Mononuclear cell (primary cell): ENCODE results near the gene SHMT2. TPM values are rescaled to one million over a fixed set of nuclear protein-coding genes. Genes with fewer than 3 reads are reported as not detected.

Experiments used
- H3K27me3 ChIP-seq: 2 replicates; pipeline ENCODE4 v1.6.0; 2011; ENCODE audit warnings: low read length, control low read depth; ENCODE audit not compliant: insufficient read depth
- H3K4me1 ChIP-seq: 2 replicates; pipeline ENCODE4 v1.5.1; 2011; ENCODE audit warnings: mild to moderate bottlenecking, low read length, control low read depth; ENCODE audit not compliant: insufficient read depth
- H3K4me3 ChIP-seq: 2 replicates; pipeline ENCODE4 v1.5.1; 2011; ENCODE audit warnings: mild to moderate bottlenecking, low read length, moderate library complexity
- H3K9me3 ChIP-seq: 2 replicates; pipeline ENCODE4 v1.5.1; 2011; ENCODE audit warnings: low read depth, mild to moderate bottlenecking, control low read depth, low read length
- total RNA-seq: library from RNA; depleted of rRNA; stranded (reverse); fragments of >200 nt; gene quantifications from one replicate; pipeline ENCODE4 v1.2.3, GENCODE V29; 2012

Gene SHMT2
- total RNA-seq: 50.6 TPM

DNA sequence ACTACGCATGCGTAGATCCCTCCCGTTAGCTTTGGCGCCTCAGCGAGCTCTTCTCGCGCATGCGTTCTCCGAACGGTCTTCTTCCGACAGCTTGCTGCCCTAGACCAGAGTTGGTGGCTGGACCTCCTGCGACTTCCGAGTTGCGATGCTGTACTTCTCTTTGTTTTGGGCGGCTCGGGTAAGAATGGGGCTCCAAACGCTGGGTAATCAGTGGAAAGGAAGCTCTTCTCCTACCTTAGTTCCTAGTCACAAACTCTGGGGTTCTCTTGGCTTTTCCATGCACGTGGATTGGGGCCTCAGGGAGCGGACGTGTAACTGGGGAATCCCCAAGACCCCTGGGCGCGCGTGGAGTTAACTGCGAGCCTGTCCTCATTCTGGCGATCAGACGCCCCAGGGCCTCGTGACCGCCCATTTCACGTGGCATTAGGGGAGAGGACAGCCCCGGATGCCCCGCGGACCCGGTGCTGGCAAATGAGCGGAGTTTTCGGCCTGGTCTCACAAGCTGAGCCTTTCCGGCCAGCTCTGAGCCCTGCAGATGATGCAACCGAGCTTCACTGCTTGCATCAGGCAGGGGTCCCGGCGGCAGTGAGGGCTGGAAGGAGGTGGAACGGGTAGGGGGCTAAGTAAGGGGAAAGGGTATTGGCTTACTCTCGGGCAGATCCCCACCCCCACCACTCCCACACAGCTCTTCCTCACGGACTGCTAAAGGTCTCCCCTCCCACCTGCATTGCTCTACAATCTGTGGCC lies at the start of gene SHMT2:
Gene SHMT2 (plus strand): TSS at position 78 of the 747 bp plus-strand sequence. CDS start 68 bp downstream, at position 146.
- no peaks in the 10 kb centered on the region for H3K9me3 ChIP-seq
- peaks cover 63% of the 10 kb centered on the region for H3K4me1 ChIP-seq
- peaks cover 28% of the 10 kb centered on the region for H3K27me3 ChIP-seq
- H3K4me3 ChIP-seq: peak within 1 kb of the TSS; percentile 55

DNA sequence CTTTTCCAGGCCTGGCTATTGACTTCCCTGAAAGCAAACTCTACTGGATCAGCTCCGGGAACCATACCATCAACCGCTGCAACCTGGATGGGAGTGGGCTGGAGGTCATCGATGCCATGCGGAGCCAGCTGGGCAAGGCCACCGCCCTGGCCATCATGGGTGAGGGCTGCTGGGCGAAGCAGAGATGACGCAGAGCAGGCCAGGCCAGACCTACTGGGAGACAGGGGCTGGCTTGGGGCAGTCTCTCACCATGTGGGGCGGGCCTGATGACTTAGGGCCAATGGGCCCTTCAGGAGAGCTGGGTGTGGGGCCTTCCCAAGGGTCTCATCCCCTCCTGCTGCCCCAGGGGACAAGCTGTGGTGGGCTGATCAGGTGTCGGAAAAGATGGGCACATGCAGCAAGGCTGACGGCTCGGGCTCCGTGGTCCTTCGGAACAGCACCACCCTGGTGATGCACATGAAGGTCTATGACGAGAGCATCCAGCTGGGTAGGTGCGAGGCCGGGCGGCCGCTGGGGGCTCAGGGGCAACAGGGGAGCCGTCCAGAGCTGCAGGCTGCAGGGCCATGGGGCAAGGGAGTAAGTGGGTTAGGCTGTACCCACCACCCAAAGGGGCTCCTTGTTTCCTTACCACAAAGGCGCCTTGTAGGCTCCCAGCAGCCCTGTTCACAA lies 49.1 kb upstream of the SHMT2 start:
- Histone ChIP-seq H3K27me3 (no peaks in the 10 kb centered on the region), H3K4me3 (no peak overlapping the region), H3K4me1 (no peaks in the 10 kb centered on the region), H3K9me3 (no peaks in the 10 kb centered on the region)

DNA sequence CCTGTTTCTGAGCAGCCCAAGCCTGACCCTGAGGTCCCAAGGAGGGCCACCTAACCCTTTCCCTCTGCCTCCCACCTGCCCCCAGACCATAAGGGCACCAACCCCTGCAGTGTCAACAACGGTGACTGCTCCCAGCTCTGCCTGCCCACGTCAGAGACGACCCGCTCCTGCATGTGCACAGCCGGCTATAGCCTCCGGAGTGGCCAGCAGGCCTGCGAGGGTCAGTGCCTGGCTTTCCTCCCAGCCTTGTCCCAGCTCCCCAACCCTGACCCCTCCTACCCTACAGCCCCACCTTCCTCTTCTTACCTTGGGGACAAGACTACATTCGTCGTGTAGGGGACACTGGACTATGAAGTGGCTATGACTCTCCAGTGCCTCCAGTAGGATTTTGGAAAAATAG lies 48.4 kb upstream of the SHMT2 start:
- Histone ChIP-seq H3K9me3 (no peaks in the 10 kb centered on the region), H3K4me3 (no peak overlapping the region), H3K27me3 (no peaks in the 10 kb centered on the region), H3K4me1 (no peaks in the 10 kb centered on the region)

DNA sequence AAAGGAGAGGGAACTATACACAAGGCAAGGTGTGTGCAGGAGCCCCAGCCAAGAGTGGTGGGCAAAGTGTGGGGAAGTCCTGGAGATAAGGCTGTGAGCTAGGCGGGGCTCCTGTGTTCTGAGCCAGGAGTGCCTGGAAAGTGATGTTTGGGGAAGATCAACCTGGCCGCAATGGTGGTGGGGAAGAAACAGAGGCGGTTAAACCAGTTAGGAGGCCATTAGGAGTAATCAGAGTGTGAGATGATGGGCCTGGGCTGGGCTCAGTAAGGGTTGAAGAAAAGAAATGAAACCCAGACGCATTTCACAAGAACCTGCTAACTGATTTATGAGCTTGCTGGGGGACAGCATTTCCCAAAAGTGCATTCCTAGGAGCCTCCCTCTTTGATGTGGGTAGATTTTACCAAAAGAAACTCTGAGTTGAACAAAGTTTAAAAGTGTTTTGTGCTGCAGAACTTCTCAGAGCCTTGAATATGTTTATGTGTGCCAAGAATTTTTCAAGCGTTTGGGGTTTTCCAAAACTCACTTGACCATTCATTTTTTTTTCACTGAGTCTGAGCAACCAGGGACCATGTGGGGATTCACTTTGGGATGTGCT lies 47.9 kb upstream of the SHMT2 start:
- Histone ChIP-seq H3K4me1 (no peaks in the 10 kb centered on the region), H3K27me3 (no peaks in the 10 kb centered on the region), H3K4me3 (no peak overlapping the region), H3K9me3 (no peaks in the 10 kb centered on the region)

DNA sequence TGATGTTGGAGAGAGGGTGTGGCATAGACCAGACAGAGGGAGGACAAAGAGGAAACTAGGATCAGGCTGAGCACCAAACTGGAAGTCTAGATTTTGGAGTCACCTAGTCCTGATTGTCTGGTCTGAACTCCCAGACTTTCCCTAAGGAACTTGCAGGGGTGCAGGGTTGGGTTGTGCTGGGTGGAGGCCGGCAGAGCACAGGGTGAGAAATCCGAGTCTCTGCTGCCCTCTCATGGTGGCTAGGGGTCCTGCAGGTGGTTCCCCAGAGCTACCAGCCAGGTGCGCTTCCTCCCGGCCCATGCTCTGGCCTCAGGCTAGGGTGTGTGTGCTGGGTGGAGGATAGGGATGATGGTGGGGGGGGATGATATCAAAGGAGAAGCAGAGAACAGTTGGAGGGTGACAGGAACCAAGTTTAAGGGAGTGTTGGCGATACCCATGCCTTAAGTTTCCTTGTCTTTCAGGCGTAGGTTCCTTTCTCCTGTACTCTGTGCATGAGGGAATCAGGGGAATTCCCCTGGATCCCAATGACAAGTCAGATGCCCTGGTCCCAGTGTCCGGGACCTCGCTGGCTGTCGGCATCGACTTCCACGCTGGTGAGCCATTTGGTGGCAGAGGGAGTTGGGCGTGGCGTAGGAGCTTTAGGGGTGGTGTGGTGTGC lies 46.5 kb upstream of the SHMT2 start:
- Histone ChIP-seq H3K4me3 (no peak overlapping the region), H3K9me3 (no peaks in the 10 kb centered on the region), H3K27me3 (no peaks in the 10 kb centered on the region), H3K4me1 (no peaks in the 10 kb centered on the region)

DNA sequence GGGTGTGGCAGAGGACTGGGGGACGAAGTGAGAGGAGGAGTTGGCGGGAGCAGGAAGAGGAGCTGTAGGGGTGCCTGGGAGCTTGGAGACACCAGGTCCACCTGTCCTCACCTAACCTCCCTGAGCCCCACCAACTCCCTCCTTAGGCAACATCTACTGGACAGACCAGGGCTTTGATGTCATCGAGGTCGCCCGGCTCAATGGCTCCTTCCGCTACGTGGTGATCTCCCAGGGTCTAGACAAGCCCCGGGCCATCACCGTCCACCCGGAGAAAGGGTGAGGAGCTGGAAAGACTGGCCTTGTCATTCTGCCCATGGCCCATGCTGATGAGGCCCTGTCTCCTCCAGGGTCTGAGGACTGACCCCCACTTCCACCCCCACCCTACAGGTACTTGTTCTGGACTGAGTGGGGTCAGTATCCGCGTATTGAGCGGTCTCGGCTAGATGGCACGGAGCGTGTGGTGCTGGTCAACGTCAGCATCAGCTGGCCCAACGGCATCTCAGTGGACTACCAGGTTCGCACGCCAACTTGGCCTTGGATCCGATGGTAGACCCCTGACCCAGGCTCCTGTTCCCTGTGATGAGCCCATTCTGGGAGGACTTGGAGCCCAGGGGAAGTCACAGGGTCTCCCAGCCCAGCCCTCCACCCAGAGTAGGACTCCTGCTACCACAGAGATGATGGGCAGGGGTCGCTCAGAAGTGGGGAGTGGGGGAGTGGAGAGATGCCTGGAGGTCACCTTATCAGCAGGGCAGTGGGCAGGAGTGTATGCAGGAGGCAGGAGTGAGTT lies 45.4 kb upstream of the SHMT2 start:
- Histone ChIP-seq H3K4me1 (no peaks in the 10 kb centered on the region), H3K9me3 (no peaks in the 10 kb centered on the region), H3K27me3 (no peaks in the 10 kb centered on the region), H3K4me3 (no peak overlapping the region)

DNA sequence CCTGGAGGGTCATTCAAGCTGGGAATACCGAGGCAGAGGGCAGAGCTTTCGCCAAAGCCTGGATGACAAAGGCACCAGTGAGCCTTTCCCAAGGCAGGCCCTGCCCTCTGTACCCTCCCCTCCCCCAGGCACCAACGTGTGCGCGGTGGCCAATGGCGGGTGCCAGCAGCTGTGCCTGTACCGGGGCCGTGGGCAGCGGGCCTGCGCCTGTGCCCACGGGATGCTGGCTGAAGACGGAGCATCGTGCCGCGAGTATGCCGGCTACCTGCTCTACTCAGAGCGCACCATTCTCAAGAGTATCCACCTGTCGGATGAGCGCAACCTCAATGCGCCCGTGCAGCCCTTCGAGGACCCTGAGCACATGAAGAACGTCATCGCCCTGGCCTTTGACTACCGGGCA lies 44.1 kb upstream of the SHMT2 start:
- Histone ChIP-seq H3K27me3 (no peaks in the 10 kb centered on the region), H3K9me3 (no peaks in the 10 kb centered on the region), H3K4me3 (no peak overlapping the region), H3K4me1 (no peaks in the 10 kb centered on the region)

DNA sequence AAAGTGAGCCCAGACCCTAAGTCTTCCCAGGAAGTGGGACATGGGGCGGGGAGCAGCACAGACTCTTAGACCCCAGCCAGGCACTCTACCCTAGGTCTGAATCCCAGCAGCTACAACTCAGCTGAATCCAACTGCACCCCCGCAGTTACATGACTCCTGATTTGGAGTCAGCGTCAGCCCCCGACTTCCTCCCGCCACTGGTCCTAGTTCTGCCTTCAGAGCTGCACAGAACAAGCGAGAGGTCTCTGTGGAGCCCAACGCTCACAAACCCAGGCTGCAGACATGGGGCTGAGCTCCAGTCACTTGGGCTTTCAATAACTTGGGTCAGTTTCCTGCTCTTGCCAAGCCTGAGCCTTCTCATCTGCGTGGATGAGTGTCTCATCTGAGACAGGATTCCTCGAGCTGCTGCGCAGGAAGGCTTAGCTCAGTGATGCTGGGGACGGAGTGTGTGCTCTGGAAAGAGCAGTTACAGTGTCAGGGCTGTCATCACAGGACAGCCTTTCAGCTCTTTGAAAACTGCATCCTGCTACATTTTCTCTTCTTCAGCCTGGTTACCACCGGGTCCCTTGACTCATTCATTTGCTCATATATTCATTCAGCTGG lies 43.5 kb upstream of the SHMT2 start:
- no peak overlapping the region for H3K4me3 ChIP-seq
- H3K4me1 ChIP-seq: no peaks in the 10 kb centered on the region
- H3K27me3 ChIP-seq: no peaks in the 10 kb centered on the region
- H3K9me3 ChIP-seq: no peaks in the 10 kb centered on the region

DNA sequence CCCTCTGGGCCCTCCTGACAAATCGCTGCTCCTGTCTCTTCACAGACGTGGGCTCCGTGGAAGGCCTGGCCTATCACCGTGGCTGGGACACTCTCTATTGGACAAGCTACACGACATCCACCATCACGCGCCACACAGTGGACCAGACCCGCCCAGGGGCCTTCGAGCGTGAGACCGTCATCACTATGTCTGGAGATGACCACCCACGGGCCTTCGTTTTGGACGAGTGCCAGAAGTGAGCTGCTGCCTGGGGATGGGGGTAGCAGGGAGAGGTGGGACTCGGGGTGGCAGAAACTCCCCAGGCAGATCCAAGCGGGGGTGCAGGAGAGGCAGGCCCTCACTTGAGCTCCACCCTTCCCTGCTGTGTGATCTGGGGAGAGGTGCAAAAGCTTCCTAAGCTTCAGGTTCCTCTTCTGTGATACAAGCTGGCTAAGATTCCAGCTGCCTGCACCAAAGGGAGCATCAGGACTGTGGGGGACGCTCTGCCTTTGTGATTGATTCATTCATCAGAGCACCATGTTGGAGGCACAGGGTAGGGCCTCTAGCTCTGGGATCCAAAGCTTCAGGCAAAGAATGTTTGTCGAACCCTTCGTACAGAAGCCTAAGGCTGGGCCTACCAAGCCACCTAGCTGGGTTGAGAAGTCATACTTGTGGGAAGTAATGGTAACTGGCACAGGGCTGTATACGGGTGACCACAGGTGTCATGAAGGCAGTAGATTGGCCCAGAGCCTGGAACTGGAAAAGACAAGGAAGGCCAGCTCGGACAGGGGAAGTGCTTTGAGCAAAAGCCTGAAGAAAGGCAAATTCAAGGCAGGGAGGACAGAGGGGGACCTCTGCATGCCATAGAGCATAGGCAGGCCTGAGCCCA lies 42.1 kb upstream of the SHMT2 start:
- H3K9me3 ChIP-seq: no peaks in the 10 kb centered on the region
- H3K4me1 ChIP-seq: no peaks in the 10 kb centered on the region
- no peaks in the 10 kb centered on the region for H3K27me3 ChIP-seq
- H3K4me3 ChIP-seq: no peak overlapping the region

DNA sequence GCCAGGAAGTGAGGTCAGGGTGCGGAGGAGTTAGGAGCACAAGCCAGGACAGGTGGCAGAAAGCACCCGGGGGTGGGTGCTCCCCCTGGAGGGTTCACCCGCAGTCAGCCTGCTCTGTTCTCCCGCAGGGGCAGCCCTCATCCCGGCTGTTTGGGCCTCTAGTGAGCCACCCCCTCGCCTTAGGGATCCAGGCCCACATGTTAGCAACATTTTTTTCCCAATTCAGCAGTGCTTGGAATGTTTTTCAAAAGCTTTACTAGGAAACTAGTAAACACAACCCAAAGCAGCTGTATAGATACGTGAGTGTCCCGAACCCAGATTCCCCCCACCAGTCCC lies 41.5 kb upstream of the SHMT2 start:
- no peaks in the 10 kb centered on the region for H3K9me3 ChIP-seq
- H3K27me3 ChIP-seq: no peaks in the 10 kb centered on the region
- H3K4me1 ChIP-seq: no peaks in the 10 kb centered on the region
- no peak overlapping the region for H3K4me3 ChIP-seq

DNA sequence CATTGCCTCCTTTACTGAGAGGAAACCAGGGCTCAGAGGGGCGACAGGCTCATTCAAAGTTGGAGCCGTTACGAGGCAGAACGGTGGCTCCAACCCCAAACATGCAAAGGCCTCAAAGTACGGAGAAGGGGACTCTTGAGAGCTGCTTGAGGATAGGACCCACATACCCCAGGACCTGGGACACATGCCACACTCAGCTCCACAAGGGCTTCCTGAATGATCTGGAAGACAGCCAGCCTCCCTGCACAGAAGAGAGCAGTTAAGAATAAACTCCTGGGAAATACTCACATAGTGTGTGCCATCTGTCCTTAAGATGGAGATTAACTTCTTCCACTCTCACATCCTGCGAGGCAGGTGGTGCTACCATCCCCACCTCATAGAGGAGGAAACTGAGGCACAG lies 39.5 kb upstream of the SHMT2 start:
- Histone ChIP-seq H3K4me3 (no peak overlapping the region), H3K4me1 (no peaks in the 10 kb centered on the region), H3K9me3 (no peaks in the 10 kb centered on the region), H3K27me3 (no peaks in the 10 kb centered on the region)

DNA sequence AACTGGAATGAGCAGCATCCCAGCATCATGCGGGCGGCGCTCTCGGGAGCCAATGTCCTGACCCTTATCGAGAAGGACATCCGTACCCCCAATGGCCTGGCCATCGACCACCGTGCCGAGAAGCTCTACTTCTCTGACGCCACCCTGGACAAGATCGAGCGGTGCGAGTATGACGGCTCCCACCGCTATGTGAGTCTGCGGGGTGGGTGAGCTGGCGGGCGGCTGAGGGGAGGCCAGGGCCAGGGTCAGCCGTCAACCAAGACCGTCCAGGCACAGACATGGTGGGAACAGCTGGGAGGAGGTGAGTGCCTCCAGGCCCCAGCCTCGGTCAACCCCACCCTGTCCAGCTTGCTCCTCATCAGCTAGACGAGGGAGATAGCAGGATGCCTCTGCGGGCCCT lies 38.7 kb upstream of the SHMT2 start:
- Histone ChIP-seq H3K4me1 (no peaks in the 10 kb centered on the region), H3K9me3 (no peaks in the 10 kb centered on the region), H3K4me3 (no peak overlapping the region), H3K27me3 (no peaks in the 10 kb centered on the region)

DNA sequence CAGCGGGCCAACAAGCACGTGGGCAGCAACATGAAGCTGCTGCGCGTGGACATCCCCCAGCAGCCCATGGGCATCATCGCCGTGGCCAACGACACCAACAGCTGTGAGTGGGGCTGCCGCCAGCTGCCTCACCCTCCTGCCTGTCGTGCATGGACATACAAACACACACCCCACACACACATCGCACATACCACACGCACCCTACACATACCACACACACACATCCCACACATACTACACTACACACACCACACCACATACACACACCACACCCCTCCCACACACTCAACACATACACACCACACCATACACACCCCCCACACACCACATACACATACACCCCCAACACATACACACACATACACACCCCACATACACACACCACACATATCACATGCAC lies 38.1 kb upstream of the SHMT2 start:
- H3K4me3 ChIP-seq: no peak overlapping the region
- no peaks in the 10 kb centered on the region for H3K4me1 ChIP-seq
- no peaks in the 10 kb centered on the region for H3K27me3 ChIP-seq

DNA sequence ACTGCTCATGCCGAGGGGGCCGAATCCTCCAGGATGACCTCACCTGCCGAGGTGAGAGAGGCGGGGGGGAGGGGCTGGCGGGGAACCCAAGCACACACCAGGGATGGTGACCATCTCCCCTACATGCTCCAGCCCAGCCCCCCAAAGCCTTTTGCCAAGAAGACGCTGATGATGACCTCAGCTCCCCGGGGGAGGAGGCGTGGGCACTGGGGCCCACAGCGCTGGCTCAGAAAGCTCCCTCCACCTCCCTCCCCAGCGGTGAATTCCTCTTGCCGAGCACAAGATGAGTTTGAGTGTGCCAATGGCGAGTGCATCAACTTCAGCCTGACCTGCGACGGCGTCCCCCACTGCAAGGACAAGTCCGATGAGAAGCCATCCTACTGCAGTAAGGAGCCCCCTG lies 36.6 kb upstream of the SHMT2 start:
- Histone ChIP-seq H3K4me3 (no peak overlapping the region), H3K27me3 (no peaks in the 10 kb centered on the region), H3K9me3 (no peaks in the 10 kb centered on the region), H3K4me1 (no peaks in the 10 kb centered on the region)

More for the DNA sequence above, 38.1 kb upstream of the SHMT2 start:
- no peaks in the 10 kb centered on the region for H3K9me3 ChIP-seq
